DND-41 (cell line): Measurements from ENCODE around the gene FGFBP3.

Experiments
- EZH2 ChIP-seq: IDR thresholded peaks from 3 replicates; pipeline ENCODE4 v1.6.1; 2012; ENCODE audit warnings: borderline replicate concordance, low read depth, mild to moderate bottlenecking, moderate library complexity, low read length, inconsistent platforms; ENCODE audit not compliant: severe bottlenecking
- TF ChIP-seq, protein P1 (sequence below): IDR thresholded peaks from 2 replicates; pipeline ENCODE4 v1.5.1; 2012; ENCODE audit warnings: borderline replicate concordance, low read length, moderate library complexity, mild to moderate bottlenecking; ENCODE audit not compliant: poor library complexity, severe bottlenecking; ENCODE audit errors: extremely low read depth

DNA sequence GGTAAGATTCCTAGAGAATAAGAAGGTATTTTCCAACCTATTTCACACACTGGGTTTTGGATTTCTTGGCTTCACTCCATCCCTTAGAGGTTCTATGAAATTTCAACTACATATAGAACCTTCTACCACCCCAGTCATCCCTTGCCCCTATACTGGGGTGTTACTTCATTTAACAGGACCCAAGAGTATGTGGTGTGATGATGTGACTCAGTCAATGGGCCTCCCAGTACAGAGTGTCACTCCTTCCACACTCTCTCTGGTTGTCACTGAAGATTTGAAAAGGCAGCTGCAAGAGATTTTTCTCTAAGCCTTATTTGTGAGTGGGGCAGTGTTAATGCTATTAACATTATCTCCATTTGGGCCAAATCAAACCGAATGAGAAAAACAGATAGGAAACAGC, 33.5 kb downstream of the FGFBP3 start:
- TF ChIP-seq, protein P1, sequence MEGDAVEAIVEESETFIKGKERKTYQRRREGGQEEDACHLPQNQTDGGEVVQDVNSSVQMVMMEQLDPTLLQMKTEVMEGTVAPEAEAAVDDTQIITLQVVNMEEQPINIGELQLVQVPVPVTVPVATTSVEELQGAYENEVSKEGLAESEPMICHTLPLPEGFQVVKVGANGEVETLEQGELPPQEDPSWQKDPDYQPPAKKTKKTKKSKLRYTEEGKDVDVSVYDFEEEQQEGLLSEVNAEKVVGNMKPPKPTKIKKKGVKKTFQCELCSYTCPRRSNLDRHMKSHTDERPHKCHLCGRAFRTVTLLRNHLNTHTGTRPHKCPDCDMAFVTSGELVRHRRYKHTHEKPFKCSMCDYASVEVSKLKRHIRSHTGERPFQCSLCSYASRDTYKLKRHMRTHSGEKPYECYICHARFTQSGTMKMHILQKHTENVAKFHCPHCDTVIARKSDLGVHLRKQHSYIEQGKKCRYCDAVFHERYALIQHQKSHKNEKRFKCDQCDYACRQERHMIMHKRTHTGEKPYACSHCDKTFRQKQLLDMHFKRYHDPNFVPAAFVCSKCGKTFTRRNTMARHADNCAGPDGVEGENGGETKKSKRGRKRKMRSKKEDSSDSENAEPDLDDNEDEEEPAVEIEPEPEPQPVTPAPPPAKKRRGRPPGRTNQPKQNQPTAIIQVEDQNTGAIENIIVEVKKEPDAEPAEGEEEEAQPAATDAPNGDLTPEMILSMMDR = no peak
- TF ChIP-seq EZH2 = no peak
